Spinal cord (tissue), 10 donors: Measurements from ENCODE around the gene STX16. TPM values are rescaled to one million over a fixed set of nuclear protein-coding genes. Genes with fewer than 3 reads are reported as not detected.

Experiments
- DNase-seq, 6 donors: peaks; one replicate each; pipeline versions ENCODE4 v3.0.0 to v3.0.0-alpha.2; 2013 to 2015; ENCODE audit warnings: low spot score in 6 of 6, low read depth in 4 of 6
- H3K27ac ChIP-seq: one replicate; pipeline ENCODE4 v1.5.1; 2013; ENCODE audit warnings: low read depth, low read length, control low read depth
- H3K27me3 ChIP-seq: one replicate; pipeline ENCODE4 v1.6.1; 2013; ENCODE audit warnings: low read length; ENCODE audit not compliant: control insufficient read depth, insufficient read depth
- H3K36me3 ChIP-seq: one replicate; pipeline ENCODE4 v1.6.1; 2013; ENCODE audit warnings: low read length; ENCODE audit not compliant: control insufficient read depth, insufficient read depth
- H3K4me1 ChIP-seq: one replicate; pipeline ENCODE4 v1.6.1; 2013; ENCODE audit warnings: low read length; ENCODE audit not compliant: control insufficient read depth, insufficient read depth
- H3K4me3 ChIP-seq: one replicate; pipeline ENCODE4 v1.5.1; 2013; ENCODE audit warnings: low read depth, low read length, control low read depth
- H3K9me3 ChIP-seq: one replicate; pipeline ENCODE4 v1.6.1; 2013; ENCODE audit warnings: low read length; ENCODE audit not compliant: control insufficient read depth, insufficient read depth
- WGBS: methylation state at CpG from one replicate; pipeline ENCODE4 v1.1.5; 2013; ENCODE audit warnings: missing lambda C conversion rate; ENCODE audit not compliant: insufficient coverage; 5-methylcytosine and 5-hydroxymethylcytosine counted together
- polyA plus RNA-seq, 2 donors: library from polyadenylated mRNA; unstranded; fragments of 120-200 nt; gene quantifications; one replicate each; pipeline ENCODE4 v1.2.1, GENCODE V29; 2013; ENCODE audit not compliant: insufficient read length in 2 of 2
- total RNA-seq, 2 donors: library from RNA; depleted of rRNA in 1 of 2; stranded (reverse); fragments of 120-200 nt in 1 of 2; fragments of >200 nt in 1 of 2; gene quantifications; one replicate each; pipeline versions ENCODE4 v1.2.3 to v1.2.4, GENCODE V29; 2013 to 2014
- donor health status: healthy.

Gene STX16
- total and polyA plus RNA-seq, 4 donors, result 35.7 to 65.0 (median 49.8) TPM

DNA sequence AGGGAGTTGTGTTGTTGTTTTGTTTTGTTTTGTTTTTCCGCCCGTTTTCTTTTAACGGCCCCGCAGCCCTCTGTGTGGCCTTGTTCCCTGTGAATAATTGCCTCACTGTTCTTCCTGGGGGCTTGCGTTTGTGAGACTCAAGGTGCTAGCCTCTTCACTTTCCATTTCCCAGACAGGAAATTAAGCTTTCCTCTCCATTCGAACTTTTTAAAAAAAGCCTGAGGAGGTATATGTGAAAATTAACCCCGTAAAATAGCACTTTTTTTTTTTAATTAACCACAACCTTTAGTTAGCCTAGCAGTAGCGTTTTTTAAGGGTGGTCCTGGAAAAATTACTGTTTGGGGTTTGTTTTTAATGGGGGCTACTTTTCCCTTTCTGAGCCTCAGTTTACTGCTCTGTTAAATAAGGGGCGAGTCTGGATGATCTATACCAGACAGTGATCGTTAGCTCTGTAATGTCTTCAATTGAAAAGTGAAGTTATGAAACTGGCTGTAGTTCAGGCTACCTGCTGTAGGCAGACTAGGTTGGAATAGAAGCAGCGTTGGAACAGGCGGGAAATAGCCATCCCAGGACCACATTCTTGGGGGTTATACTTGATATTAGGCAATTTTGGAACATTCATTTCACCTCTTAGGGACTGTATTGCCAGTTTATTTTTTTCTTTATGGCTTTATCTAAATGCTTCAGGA lies 1.7 kb downstream of the STX16 start:
- Histone ChIP-seq H3K9me3 (no peaks in the 10 kb centered on the region), H3K27ac (peak overlapping the region; percentile 97), H3K27me3 (no peaks in the 10 kb centered on the region), H3K4me3 (peak overlapping the region; percentile 98), H3K36me3 (no peaks in the 10 kb centered on the region), H3K4me1 (peaks cover 21% of the 10 kb centered on the region)
- WGBS, result 3% methylated on average over 5 of the region's 12 CpGs
- peak in 1 of 6 donors; percentile 46 for DNase-seq

GRCh38 chr20:58654337-58654736 lies 3.3 kb downstream of the STX16 start:
- Histone ChIP-seq H3K9me3 (no peaks in the 10 kb centered on the region), H3K4me1 (peaks cover 13% of the 10 kb centered on the region), H3K4me3 (no peak overlapping the region), H3K36me3 (no peaks in the 10 kb centered on the region), H3K27ac (no peak overlapping the region), H3K27me3 (no peaks in the 10 kb centered on the region)
- no CpG with 5 or more reads among the region's 4 CpGs for WGBS
- no peak for DNase-seq

DNA sequence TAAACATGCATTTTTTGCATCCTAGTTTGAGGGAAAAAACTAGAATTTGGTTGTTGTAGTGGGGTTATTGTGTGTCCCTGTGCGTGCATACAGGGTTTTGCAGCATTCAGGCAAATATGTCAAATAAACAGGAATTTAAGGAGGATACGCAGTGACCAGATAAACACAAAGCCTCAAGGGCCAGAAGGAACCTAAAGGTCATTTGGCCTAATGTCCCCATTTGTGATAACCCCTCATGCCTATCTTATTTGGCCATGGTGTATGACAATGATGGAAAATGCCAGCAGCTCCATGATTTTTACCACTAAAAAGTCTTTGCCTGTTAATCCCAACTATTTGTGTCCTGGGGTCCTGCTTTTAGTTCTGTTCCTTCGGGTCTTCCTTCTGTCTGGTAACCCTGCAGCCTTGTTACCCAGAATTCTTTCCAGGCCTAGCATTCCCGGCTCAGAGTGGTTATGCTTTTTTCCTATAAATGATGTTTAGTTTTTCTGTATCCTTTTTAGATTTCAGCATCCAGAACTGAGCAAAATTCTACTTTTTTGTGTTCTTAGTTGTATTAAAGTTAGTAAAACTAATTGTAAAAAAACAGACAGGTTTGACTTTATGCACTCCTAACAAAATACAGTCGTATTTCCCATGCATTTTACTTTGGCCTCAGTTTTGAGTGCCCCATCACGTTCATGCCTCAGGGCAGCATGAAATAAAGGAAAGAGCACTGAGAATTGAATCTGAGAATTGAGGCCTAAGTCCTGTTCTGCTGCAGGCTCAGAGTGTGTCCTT lies 4.4 kb downstream of the STX16 start:
- Histone ChIP-seq H3K36me3 (no peaks in the 10 kb centered on the region), H3K9me3 (no peaks in the 10 kb centered on the region), H3K27ac (no peak overlapping the region), H3K4me1 (peaks cover 7% of the 10 kb centered on the region), H3K4me3 (no peak overlapping the region), H3K27me3 (no peaks in the 10 kb centered on the region)
- DNase-seq, result no peak
- 45% methylated on average over 3 of the region's 6 CpGs for WGBS

- no peak for DNase-seq
- no peaks in the 10 kb centered on the region for H3K27me3 ChIP-seq
- WGBS, result 20% methylated on average over 1 of the region's 2 CpGs
- H3K27ac ChIP-seq, result no peak overlapping the region
- H3K4me3 ChIP-seq, result no peak overlapping the region
- H3K9me3 ChIP-seq, result no peaks in the 10 kb centered on the region
- H3K4me1 ChIP-seq, result peaks cover 3% of the 10 kb centered on the region
- H3K36me3 ChIP-seq, result peaks cover 11% of the 10 kb centered on the region
Observed at GRCh38 chr20:58656831-58657230, 5.7 kb downstream of the STX16 start.

DNA sequence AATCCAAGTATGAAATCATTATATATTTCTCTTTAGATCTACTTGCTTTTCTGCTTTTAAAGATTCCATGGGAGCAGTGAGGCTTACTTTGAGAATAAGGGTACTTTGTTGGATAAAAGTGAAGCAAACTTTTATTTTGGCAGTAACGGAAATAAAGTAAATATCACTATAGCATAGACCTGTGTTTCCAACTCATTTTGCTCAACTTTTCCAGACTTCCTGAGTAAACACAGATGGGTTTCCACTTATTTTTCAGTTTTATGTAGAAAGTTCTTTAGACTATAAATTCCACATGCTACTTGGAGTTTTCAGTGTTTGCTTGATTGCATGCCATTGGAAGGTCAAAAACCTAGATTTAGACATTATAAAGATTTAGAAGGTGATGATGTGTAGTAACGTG lies 6.2 kb downstream of the STX16 start:
- Histone ChIP-seq H3K4me1 (peaks cover 3% of the 10 kb centered on the region), H3K9me3 (no peaks in the 10 kb centered on the region), H3K36me3 (peaks cover 15% of the 10 kb centered on the region), H3K27me3 (no peaks in the 10 kb centered on the region), H3K4me3 (no peak overlapping the region), H3K27ac (no peak overlapping the region)
- no CpG with 5 or more reads among the region's 2 CpGs for WGBS
- no peak for DNase-seq

GRCh38 chr20:58657986-58658385 lies 6.9 kb downstream of the STX16 start:
- H3K27me3 ChIP-seq, result no peaks in the 10 kb centered on the region
- H3K4me3 ChIP-seq, result no peak overlapping the region
- H3K4me1 ChIP-seq, result peaks cover 3% of the 10 kb centered on the region
- no peak for DNase-seq
- peaks cover 15% of the 10 kb centered on the region for H3K36me3 ChIP-seq
- no peak overlapping the region for H3K27ac ChIP-seq
- 30% methylated on average over 3 of the region's 4 CpGs for WGBS
- no peaks in the 10 kb centered on the region for H3K9me3 ChIP-seq

DNA sequence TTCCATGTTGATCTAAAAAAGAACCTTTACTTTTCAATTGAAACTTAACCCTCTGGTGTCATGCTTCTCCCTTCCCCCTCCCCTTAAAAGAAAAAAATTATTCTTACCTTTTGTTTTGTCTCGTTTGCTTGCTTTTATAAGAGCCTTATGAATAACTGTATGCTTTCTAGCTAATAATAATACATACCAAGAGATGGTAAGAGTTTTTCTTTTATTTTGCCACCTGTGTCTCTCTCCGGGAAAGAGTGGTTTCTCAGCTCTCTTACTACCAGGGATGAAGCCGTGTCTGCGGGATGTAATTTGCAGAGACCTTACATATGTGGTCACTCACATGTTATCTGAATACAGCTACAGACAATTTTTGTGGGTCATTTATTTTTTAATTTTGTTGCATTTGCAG lies 7.7 kb downstream of the STX16 start:
- peaks cover 3% of the 10 kb centered on the region for H3K4me1 ChIP-seq

GRCh38 chr20:58659841-58660240 lies 8.8 kb downstream of the STX16 start:
- 53% methylated on average over 3 of the region's 3 CpGs for WGBS
- H3K4me1 ChIP-seq, result peaks cover 3% of the 10 kb centered on the region

More for the DNA sequence above, 7.7 kb downstream of the STX16 start:
- Histone ChIP-seq H3K36me3 (peaks cover 17% of the 10 kb centered on the region), H3K4me3 (no peak overlapping the region), H3K9me3 (no peaks in the 10 kb centered on the region), H3K27me3 (no peaks in the 10 kb centered on the region), H3K27ac (no peak overlapping the region)
- no CpG with 5 or more reads among the region's 4 CpGs for WGBS
- DNase-seq, result no peak

GRCh38 chr20:58660855-58661597 lies 9.9 kb downstream of the STX16 start:
- Histone ChIP-seq H3K36me3 (peaks cover 18% of the 10 kb centered on the region), H3K4me3 (no peak overlapping the region), H3K27ac (no peak overlapping the region), H3K27me3 (no peaks in the 10 kb centered on the region), H3K4me1 (peaks cover 6% of the 10 kb centered on the region), H3K9me3 (no peaks in the 10 kb centered on the region)
- 83% methylated on average over 13 of the region's 14 CpGs for WGBS
- DNase-seq, result no peak

More at GRCh38 chr20:58659841-58660240, 8.8 kb downstream of the STX16 start:
- H3K9me3 ChIP-seq, result no peaks in the 10 kb centered on the region
- H3K27ac ChIP-seq, result no peak overlapping the region
- no peak overlapping the region for H3K4me3 ChIP-seq
- peaks cover 18% of the 10 kb centered on the region for H3K36me3 ChIP-seq
- DNase-seq, result no peak
- no peaks in the 10 kb centered on the region for H3K27me3 ChIP-seq
